ENCODE data around the gene MYG1. TPM values are rescaled to one million over a fixed set of nuclear protein-coding genes. Genes with fewer than 3 reads are reported as not detected.
A peak's percentile ranks its signal among the peaks of the same experiment; 100 is the strongest.
"Not testable (repeated sequence)": the region's sequence is repeated elsewhere in the genome, so short reads cannot be mapped to it uniquely, and the experiment has no call there.

MYG1 gene
- total and polyA plus RNA-seq, 7 donors, result 26.1 to 59.6 (median 53.6) TPM

GRCh38 chr12:53325511-53326061, 26.1 kb downstream of the MYG1 start:
- H3K27ac ChIP-seq, result peak overlapping the region; percentile 90 to 98 (median 96)
- peaks cover 0 to 34% (median 29%) of the 10 kb centered on the region in 4 donors for H3K4me1 ChIP-seq
- intact Hi-C loops (cut with DNase I), result no loop called here
- H3K4me3 ChIP-seq, result peak overlapping the region; percentile 50 to 85 (median 68)
- H3K9me3 ChIP-seq, result no peaks in the 10 kb centered on the region
- H3K27me3 ChIP-seq, result no peaks in the 10 kb centered on the region
- no peaks in the 10 kb centered on the region for H3K36me3 ChIP-seq
- WGBS, 2 donors, result 1% methylated on average over 50 of the region's 50 CpGs
- DNase-seq, result peak; percentile 73
- TF ChIP-seq EP300 (IDR thresholded peaks at IDR 0.05) (no peak), CTCF (IDR thresholded peaks at IDR 0.05) (peak in 1 of 4 experiments; percentile 15), POLR2A (IDR thresholded peaks at IDR 0.05) (peak in 1 of 2 donors; percentile 8), POLR2AphosphoS5 (IDR thresholded peaks at IDR 0.05) (peak in 3 of 4 donors; percentile 45 to 72 (median 52))

- Histone ChIP-seq H3K4me3 (peak overlapping the region in 1 of 4 donors; percentile 85), H3K27ac (peak overlapping the region in 2 of 4 donors; percentile 90 to 96), H3K27me3 (peaks cover 0 to under 1% (median 0%) of the 10 kb centered on the region in 3 donors), H3K4me1 (peaks cover 0 to 30% (median 24%) of the 10 kb centered on the region in 4 donors), H3K36me3 (no peaks in the 10 kb centered on the region), H3K9me3 (no peaks in the 10 kb centered on the region)
- 65 to 81% methylated on average over 8 of the region's 8 CpGs for WGBS, 2 donors
- intact Hi-C loops (cut with DNase I), result no loop called here
- no peak for TF ChIP-seq POLR2AphosphoS5 (IDR thresholded peaks at IDR 0.05)
- DNase-seq, result no peak
Observed at GRCh38 chr12:53326460-53327185, 27.1 kb downstream of the MYG1 start.

GRCh38 chr12:53327435-53328042, 28.0 kb downstream of the MYG1 start:
- H3K4me1 ChIP-seq, result peaks cover 0 to 24% (median 18%) of the 10 kb centered on the region in 4 donors
- intact Hi-C loops (cut with DNase I), result no loop called here

GRCh38 chr12:53328043-53328435, 28.5 kb downstream of the MYG1 start:
- 40 to 54% methylated on average over 16 of the region's 16 CpGs for WGBS, 2 donors
- Histone ChIP-seq H3K4me3 (no peak overlapping the region), H3K36me3 (no peaks in the 10 kb centered on the region), H3K27ac (no peak overlapping the region), H3K27me3 (peaks cover 0 to 14% (median 6%) of the 10 kb centered on the region in 3 donors), H3K4me1 (peaks cover 0 to 24% (median 18%) of the 10 kb centered on the region in 4 donors), H3K9me3 (no peaks in the 10 kb centered on the region)
- DNase-seq, result no peak
- intact Hi-C loops (cut with DNase I), result no loop called here
- TF ChIP-seq POLR2A (IDR thresholded peaks at IDR 0.05), result no peak
- TF ChIP-seq CTCF (IDR thresholded peaks at IDR 0.05), result no peak
- TF ChIP-seq POLR2AphosphoS5 (IDR thresholded peaks at IDR 0.05), result no peak
- no peak for TF ChIP-seq EP300 (IDR thresholded peaks at IDR 0.05)

More at GRCh38 chr12:53327435-53328042, 28.0 kb downstream of the MYG1 start:
- peaks cover 0 to 9% (median 1%) of the 10 kb centered on the region in 3 donors for H3K27me3 ChIP-seq
- TF ChIP-seq POLR2AphosphoS5 (IDR thresholded peaks at IDR 0.05) (no peak), POLR2A (IDR thresholded peaks at IDR 0.05) (no peak), EP300 (IDR thresholded peaks at IDR 0.05) (no peak), CTCF (IDR thresholded peaks at IDR 0.05) (peak in 3 of 4 experiments; percentile 12 to 25 (median 14))
- no peak overlapping the region for H3K4me3 ChIP-seq
- no peaks in the 10 kb centered on the region for H3K9me3 ChIP-seq
- H3K36me3 ChIP-seq, result no peaks in the 10 kb centered on the region
- 60 to 85% methylated on average over 3 of the region's 3 CpGs for WGBS, 2 donors
- no peak for DNase-seq
- no peak overlapping the region for H3K27ac ChIP-seq

GRCh38 chr12:53330671-53331070, 31.2 kb downstream of the MYG1 start:
- no peak overlapping the region for H3K27ac ChIP-seq
- H3K4me3 ChIP-seq, result no peak overlapping the region
- DNase-seq, result no peak
- H3K27me3 ChIP-seq, result peaks cover 0 to 37% (median 20%) of the 10 kb centered on the region in 3 donors
- no peaks in the 10 kb centered on the region for H3K9me3 ChIP-seq
- intact Hi-C loops (cut with DNase I), result no loop called here
- WGBS, 2 donors, result 82 to 83% methylated on average over 5 of the region's 5 CpGs
- H3K4me1 ChIP-seq, result peaks cover 0 to 6% (median 3%) of the 10 kb centered on the region in 4 donors
- no peaks in the 10 kb centered on the region for H3K36me3 ChIP-seq
- TF ChIP-seq EP300 (IDR thresholded peaks at IDR 0.05) (no peak), POLR2AphosphoS5 (IDR thresholded peaks at IDR 0.05) (no peak), POLR2A (IDR thresholded peaks at IDR 0.05) (no peak)

- peaks cover 0 to 54% (median 36%) of the 10 kb centered on the region in 3 donors for H3K27me3 ChIP-seq
- H3K27ac ChIP-seq; intact Hi-C loops (cut with DNase I); H3K9me3 ChIP-seq; DNase-seq; H3K4me1 ChIP-seq; H3K36me3 ChIP-seq; H3K4me3 ChIP-seq: not testable (repeated sequence)
Observed at GRCh38 chr12:53332339-53332738, 32.8 kb downstream of the MYG1 start.

Measured in sigmoid colon (tissue), 7 donors.